MM.1S (cell line): ENCODE results near the gene ABCB8.

Source experiments
- EZH2 ChIP-seq: fragments of 300-600 bp; sonication (generic); optimal IDR thresholded peaks from 2 replicates; pipeline ENCODE3; 2017; ENCODE audit warnings: low read depth, mild to moderate bottlenecking, antibody characterized with exemption, low read length, mixed read lengths
- EZH2phosphoT487 ChIP-seq: fragments of 300-600 bp; sonication (generic); IDR thresholded peaks from 2 replicates; pipeline ENCODE4 v1.6.1; 2018; ENCODE audit warnings: antibody characterized with exemption, low read length

DNA sequence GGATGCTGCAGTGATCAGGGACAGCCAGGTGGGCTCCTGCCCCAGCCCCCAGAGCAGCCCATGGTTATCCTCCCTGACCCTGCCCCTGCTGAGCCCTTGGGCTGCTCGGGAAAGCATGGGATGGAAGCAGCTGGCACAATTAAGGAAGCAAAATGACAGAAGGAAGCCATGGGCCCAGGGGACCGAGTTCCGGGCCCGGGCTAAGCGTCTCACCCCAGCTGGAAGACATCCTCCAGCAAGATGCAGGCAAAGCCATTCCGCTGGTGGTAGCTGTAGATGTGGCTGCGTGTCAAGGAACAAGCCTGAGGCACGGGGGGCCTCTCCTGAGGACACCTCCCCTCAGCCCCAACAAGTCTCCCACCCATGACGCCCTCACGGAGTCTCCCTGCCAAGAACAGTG is 5.0 kb upstream of the ABCB8 start:
- TF ChIP-seq EZH2phosphoT487 = no peak
- no peak for TF ChIP-seq EZH2
